RWPE2 (cell line): ENCODE data around the gene MRPL9.

ENCODE experiments used
- ATAC-seq: fragments of 200-7000 bp; cut with Tn5 transposase; 3 replicates; pipeline ENCODE4 v1.9.1; 2021; ENCODE audit warnings: low read depth
- DNase-seq: peaks from one replicate; pipeline ENCODE4 v3.0.0-alpha.2; 2020; ENCODE audit warnings: low spot score
- H3K27ac ChIP-seq: fragments of 450-650 bp; 2 replicates; pipeline ENCODE4 v1.5.1; 2017; ENCODE audit warnings: mild to moderate bottlenecking; ENCODE audit not compliant: poor library complexity, severe bottlenecking
- H3K27me3 ChIP-seq: fragments of 250-450 bp; sonication (Bioruptor Pico); 2 replicates; pipeline ENCODE4 v1.5.1; 2021; ENCODE audit warnings: mild to moderate bottlenecking, moderate library complexity; ENCODE audit not compliant: insufficient read depth, poor library complexity, severe bottlenecking
- H3K36me3 ChIP-seq: fragments of 250-450 bp; sonication (Bioruptor Pico); 2 replicates; pipeline ENCODE4 v1.5.1; 2020; ENCODE audit warnings: low read depth, mild to moderate bottlenecking, moderate library complexity
- H3K4me1 ChIP-seq: fragments of 250-450 bp; sonication (Bioruptor Pico); 2 replicates; pipeline ENCODE4 v1.5.1; 2021; ENCODE audit warnings: mild to moderate bottlenecking, moderate library complexity; ENCODE audit not compliant: insufficient read depth, poor library complexity, severe bottlenecking
- H3K4me3 ChIP-seq: fragments of 250-450 bp; sonication (Bioruptor Pico); 2 replicates; pipeline ENCODE4 v1.5.1; 2021; ENCODE audit warnings: mild to moderate bottlenecking, moderate library complexity; ENCODE audit not compliant: severe bottlenecking
- H3K9me3 ChIP-seq: fragments of 250-450 bp; sonication (Bioruptor Pico); 2 replicates; pipeline ENCODE4 v1.5.1; 2021; ENCODE audit warnings: mild to moderate bottlenecking, moderate library complexity; ENCODE audit not compliant: severe bottlenecking
- TF ChIP-seq, protein P1 (sequence below): fragments of 450-650 bp; IDR thresholded peaks from one replicate; pipeline ENCODE4 v1.5.1; 2017; ENCODE audit warnings: mild to moderate bottlenecking, moderate library complexity; ENCODE audit not compliant: poor library complexity, severe bottlenecking

MRPL9 gene

DNA sequence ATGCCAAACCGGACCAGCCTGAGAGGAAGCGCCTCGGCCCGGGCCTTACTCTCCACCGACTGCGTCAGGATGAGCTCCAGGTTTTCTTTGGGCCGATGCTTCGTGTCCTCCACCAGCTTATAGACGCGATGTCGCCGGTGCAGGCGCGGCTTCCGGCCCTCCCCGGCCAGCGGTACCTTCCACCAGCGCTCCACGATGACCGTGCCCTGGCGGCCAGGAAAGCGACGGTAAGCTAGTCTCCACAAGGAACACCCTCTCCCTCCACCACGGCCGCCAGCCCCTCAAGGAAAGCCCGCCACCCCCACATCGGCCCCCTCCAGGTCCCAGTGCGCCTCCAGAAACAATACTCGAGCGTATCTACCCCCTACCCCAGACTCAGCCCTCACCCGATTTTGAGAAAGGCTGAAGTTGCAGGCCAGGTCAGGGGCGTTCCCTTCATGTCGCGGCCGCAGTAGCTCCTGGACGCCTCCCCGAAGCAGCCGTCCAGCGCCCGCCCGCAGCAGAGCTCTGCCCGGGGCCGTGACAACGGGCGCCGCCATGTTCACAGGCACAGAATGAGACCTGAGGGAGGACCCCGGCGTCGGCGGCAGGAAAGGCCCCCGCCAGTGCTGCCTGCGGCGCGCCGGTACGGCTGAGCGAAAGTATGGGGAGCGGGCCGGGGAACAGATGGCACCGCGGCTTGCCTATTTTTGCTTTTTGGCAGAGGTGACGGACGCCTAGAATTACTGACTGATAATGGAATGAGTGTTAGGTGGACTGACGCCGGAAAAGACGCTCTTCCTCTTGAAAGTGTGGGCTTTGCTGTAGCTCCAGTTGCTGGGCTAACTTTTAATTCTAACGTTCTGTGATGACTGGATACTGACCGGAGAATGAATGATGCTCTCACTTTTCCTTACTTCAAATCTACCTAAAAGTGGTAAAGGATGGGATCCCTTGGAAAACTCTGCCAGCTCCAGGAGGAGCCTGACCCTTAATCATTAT lies at the start of gene MRPL9:
MRPL9 (minus strand) TSS at position 556 of the 981 bp plus-strand sequence; CDS start at position 539, 17 bp downstream.
- peaks cover 33% of the 10 kb centered on the region for H3K36me3 ChIP-seq
- ATAC-seq, result peak; percentile 99

DNA sequence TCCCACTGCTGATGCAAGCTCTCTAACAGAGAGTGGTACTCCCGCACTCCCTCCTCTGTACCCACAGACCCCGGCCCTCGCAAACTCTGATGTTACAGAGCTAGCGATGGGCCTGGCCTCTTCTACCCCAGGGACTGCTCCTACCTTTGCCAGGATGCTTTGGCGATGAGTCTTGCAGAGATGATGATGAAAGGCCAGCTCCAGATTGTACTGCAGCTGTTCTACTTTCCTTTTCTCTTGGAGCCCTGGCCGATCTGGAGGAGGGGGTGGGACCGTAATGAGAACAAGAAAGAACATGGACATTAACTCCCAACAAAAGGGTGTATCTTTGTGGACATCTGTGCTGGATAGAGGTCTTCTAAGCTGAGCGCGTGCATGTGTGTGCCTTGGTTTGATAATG lies 47.9 kb upstream of the MRPL9 start:
- TF ChIP-seq, protein P1, sequence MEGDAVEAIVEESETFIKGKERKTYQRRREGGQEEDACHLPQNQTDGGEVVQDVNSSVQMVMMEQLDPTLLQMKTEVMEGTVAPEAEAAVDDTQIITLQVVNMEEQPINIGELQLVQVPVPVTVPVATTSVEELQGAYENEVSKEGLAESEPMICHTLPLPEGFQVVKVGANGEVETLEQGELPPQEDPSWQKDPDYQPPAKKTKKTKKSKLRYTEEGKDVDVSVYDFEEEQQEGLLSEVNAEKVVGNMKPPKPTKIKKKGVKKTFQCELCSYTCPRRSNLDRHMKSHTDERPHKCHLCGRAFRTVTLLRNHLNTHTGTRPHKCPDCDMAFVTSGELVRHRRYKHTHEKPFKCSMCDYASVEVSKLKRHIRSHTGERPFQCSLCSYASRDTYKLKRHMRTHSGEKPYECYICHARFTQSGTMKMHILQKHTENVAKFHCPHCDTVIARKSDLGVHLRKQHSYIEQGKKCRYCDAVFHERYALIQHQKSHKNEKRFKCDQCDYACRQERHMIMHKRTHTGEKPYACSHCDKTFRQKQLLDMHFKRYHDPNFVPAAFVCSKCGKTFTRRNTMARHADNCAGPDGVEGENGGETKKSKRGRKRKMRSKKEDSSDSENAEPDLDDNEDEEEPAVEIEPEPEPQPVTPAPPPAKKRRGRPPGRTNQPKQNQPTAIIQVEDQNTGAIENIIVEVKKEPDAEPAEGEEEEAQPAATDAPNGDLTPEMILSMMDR, result no peak

More for the DNA sequence above, at the start of gene MRPL9:
- Histone ChIP-seq H3K4me1 (peaks cover 16% of the 10 kb centered on the region), H3K27me3 (no peaks in the 10 kb centered on the region), H3K4me3 (peak within 1 kb of the TSS; percentile 62), H3K9me3 (no peaks in the 10 kb centered on the region), H3K27ac (peak within 1 kb of the TSS; percentile 64)
- DNase-seq, result peak; percentile 82
- TF ChIP-seq, protein P1, result peak; percentile 3

DNA sequence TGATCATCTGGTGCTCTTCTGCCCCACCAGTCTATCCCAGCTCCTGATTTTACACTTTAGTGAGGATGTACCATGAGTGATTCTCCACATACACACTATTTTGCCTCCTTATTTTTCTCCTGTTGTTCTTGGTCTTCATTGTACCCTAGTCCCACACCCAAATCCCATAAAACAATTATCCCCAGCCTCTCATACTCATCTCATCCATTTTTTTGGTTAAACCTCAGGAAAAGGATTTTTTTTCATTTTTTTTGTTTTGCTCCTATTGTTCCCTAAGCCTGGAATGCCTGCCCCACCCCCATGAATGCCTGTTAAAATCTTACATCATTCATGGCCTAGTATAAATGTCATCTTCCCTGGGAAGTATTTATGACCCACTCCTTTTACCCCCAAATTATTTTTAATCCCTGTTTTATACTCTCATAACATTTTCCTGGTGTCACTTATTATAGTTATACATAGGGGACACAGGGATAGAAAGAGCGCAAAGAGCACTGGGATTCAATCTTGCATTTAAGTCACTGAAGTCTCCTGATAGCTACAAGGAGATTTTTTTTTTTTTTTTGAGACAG lies 46.8 kb upstream of the MRPL9 start:
- no peak for ATAC-seq
- no peak for DNase-seq
- Histone ChIP-seq H3K4me3 (no peak overlapping the region), H3K36me3 (no peaks in the 10 kb centered on the region), H3K27ac (no peak overlapping the region), H3K9me3 (no peaks in the 10 kb centered on the region), H3K4me1 (no peaks in the 10 kb centered on the region), H3K27me3 (no peaks in the 10 kb centered on the region)
- TF ChIP-seq, protein P1, result no peak

More for the DNA sequence above, 47.9 kb upstream of the MRPL9 start:
- ATAC-seq (no peak), DNase-seq (no peak)
- Histone ChIP-seq H3K9me3 (no peaks in the 10 kb centered on the region), H3K27ac (no peak overlapping the region), H3K27me3 (no peaks in the 10 kb centered on the region), H3K36me3 (no peaks in the 10 kb centered on the region), H3K4me1 (no peaks in the 10 kb centered on the region), H3K4me3 (no peak overlapping the region)

DNA sequence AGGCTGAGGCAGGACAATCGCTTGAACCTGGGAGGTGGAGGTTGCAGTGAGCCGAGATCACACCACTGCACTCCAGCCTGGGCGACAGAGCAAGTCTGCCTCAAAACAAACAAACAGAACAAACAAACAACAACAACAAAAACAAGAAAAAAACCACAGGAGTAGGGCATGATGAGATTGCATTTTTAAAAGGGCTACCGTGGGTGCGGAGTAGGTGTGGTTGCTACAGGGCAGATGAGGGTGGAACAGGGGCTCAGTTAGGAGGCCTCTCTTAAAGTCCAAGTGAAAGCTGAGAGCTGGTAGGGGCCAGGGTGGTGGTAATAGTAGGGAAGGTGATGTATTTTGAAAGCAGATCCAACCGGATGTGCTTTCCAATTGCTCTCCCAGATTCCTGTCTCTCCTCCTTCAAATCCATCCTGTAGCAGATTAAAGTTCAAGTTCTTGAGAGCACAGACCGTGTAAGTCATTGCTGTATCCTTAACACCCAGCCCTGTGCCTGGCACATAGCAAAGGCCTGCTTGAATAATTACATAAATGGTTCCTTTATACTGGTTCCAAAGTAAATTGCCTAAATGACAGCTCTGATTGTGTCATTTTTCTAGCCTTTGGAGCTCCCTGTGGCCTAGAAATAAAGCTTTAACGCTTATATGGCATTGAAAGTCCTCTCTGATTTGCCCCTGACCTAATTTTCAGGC lies 46.1 kb upstream of the MRPL9 start:
- Histone ChIP-seq H3K27ac (no peak overlapping the region), H3K27me3 (no peaks in the 10 kb centered on the region), H3K36me3 (no peaks in the 10 kb centered on the region), H3K4me1 (no peaks in the 10 kb centered on the region), H3K9me3 (no peaks in the 10 kb centered on the region), H3K4me3 (no peak overlapping the region)
- ATAC-seq (no peak), DNase-seq (no peak)
- TF ChIP-seq, protein P1, result no peak
